Left renal pelvis (tissue), 4 donors: ENCODE measurements around the gene KRTAP5-6. TPM values are rescaled to one million over a fixed set of nuclear protein-coding genes. Genes with fewer than 3 reads are reported as not detected.

Experiments used
- DNase-seq, 4 donors: peaks; one replicate each; pipeline ENCODE4 v3.0.0-alpha.2; 2013; ENCODE audit warnings: low read depth in 4 of 4, low spot score in 3 of 4
- polyA plus RNA-seq, 4 donors: library from polyadenylated mRNA; unstranded; fragments of 120-200 nt; gene quantifications; one replicate each; pipeline ENCODE4 v1.2.1, GENCODE V29; 2013; ENCODE audit not compliant: insufficient read length in 4 of 4

KRTAP5-6 gene
- not detected for polyA plus RNA-seq

GRCh38 chr11:1696608-1697570 is at the start of gene KRTAP5-6:
Gene KRTAP5-6 (plus strand): TSS chr11:1697195. CDS start chr11:1697246, 51 bp downstream.
- no peak for DNase-seq

GRCh38 chr11:1647901-1648652 is 48.9 kb upstream of the KRTAP5-6 start:
- no peak for DNase-seq

- no peak for DNase-seq
These were observed 48.2 kb upstream of the KRTAP5-6 start for GRCh38 chr11:1648653-1649420.

- no peak for DNase-seq
These were observed 46.7 kb upstream of the KRTAP5-6 start for GRCh38 chr11:1650034-1650917.

GRCh38 chr11:1650918-1651262 is 46.1 kb upstream of the KRTAP5-6 start:
- no peak for DNase-seq

- no peak for DNase-seq
These were observed 45.5 kb upstream of the KRTAP5-6 start for GRCh38 chr11:1651411-1651980.

GRCh38 chr11:1652026-1652425 is 45.0 kb upstream of the KRTAP5-6 start:
- no peak for DNase-seq

- no peak for DNase-seq
These were observed 44.6 kb upstream of the KRTAP5-6 start for GRCh38 chr11:1652442-1652770.

- no peak for DNase-seq
These were observed 44.0 kb upstream of the KRTAP5-6 start for GRCh38 chr11:1652771-1653540.

- no peak for DNase-seq
These were observed 43.2 kb upstream of the KRTAP5-6 start for GRCh38 chr11:1653541-1654387.

GRCh38 chr11:1654388-1655167 is 42.4 kb upstream of the KRTAP5-6 start:
- DNase-seq, result no peak

- no peak for DNase-seq
These were observed 41.6 kb upstream of the KRTAP5-6 start for GRCh38 chr11:1655168-1656060.

- DNase-seq, result no peak
These were observed 40.9 kb upstream of the KRTAP5-6 start for GRCh38 chr11:1656061-1656441.

- DNase-seq, result no peak
These were observed 40.3 kb upstream of the KRTAP5-6 start for GRCh38 chr11:1656670-1657069.

GRCh38 chr11:1659506-1659905 is 37.5 kb upstream of the KRTAP5-6 start:
- DNase-seq, result no peak

- DNase-seq, result no peak
These were observed 36.7 kb upstream of the KRTAP5-6 start for GRCh38 chr11:1660111-1660867.
